ENCODE data around the gene ASS1.

The ASS1 gene

GRCh38 chr9:130498918-130499698, 54.3 kb downstream of the ASS1 start:
- no peak for DNase-seq (ENCODE audit: low spot score)

- DNase-seq (ENCODE audit: low spot score) = no peak
Observed at GRCh38 chr9:130499804-130500263, 55.1 kb downstream of the ASS1 start.

- no peak for DNase-seq (ENCODE audit: low spot score)
Observed at GRCh38 chr9:130500340-130501180, 55.8 kb downstream of the ASS1 start.

GRCh38 chr9:130501639-130502038, 56.9 kb downstream of the ASS1 start:
- no peak for DNase-seq (ENCODE audit: low spot score)

DNA sequence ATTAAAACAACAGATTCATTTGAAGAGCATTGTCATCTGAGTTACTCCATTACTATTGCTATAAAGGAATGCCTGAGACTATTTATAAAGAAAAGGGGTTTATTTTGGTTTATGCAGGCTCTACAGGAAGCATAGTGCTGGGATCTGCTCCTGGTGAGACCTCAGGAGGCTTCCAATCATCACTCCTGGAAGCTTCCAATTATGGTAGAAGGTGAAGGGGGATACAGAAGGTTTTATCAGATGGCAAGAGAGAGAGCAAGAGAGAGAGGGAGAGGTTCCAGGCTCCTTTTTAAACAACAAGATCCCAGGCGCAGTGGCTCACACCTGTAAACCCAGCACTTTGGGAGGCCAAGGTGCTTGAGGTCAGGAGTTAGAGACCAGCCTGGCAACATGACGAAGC, 63.5 kb downstream of the ASS1 start:
- no peak for DNase-seq (ENCODE audit: low spot score)

DNA sequence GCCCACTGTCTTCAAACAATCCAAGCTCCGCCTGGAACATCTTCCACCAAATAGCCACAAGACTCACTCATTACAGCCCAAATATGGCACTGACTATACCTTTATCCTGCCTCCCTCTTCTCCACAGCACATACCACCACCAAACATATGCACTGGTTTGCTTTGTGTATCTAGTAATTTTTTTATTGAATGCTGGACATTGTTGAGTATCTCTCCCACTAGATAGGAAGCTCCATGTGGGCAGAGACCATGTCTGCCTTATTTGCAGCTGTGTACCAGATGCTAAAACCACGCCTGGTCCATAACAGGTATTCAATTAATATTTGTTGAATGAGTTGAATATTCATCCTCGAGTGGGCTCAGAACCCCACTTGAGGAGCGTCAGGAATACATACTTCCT, 67.4 kb downstream of the ASS1 start:
- no peak for DNase-seq (ENCODE audit: low spot score)

- no peak for DNase-seq (ENCODE audit: low spot score)
Observed at GRCh38 chr9:130513078-130513477, 68.3 kb downstream of the ASS1 start.

DNA sequence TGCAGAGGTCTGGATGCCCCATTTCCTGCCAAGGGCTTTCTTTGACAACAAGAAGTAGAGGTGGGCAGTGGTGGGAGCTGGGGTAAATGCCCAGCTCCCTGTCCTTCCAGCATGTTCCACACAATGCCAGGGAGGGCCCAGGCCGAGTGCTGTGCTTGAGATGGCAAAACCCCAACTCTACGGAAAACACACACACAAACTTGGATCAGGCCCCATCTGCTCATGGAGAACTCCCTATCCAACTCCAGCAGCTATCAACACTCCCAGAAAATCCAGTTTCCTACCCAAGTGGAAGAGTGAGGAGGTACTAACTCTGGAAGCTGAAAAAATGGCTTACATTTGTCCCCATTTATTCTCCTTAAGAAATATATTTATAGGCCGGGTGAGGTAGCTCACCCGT, 73.5 kb downstream of the ASS1 start:
- DNase-seq (ENCODE audit: low spot score) = no peak

DNA sequence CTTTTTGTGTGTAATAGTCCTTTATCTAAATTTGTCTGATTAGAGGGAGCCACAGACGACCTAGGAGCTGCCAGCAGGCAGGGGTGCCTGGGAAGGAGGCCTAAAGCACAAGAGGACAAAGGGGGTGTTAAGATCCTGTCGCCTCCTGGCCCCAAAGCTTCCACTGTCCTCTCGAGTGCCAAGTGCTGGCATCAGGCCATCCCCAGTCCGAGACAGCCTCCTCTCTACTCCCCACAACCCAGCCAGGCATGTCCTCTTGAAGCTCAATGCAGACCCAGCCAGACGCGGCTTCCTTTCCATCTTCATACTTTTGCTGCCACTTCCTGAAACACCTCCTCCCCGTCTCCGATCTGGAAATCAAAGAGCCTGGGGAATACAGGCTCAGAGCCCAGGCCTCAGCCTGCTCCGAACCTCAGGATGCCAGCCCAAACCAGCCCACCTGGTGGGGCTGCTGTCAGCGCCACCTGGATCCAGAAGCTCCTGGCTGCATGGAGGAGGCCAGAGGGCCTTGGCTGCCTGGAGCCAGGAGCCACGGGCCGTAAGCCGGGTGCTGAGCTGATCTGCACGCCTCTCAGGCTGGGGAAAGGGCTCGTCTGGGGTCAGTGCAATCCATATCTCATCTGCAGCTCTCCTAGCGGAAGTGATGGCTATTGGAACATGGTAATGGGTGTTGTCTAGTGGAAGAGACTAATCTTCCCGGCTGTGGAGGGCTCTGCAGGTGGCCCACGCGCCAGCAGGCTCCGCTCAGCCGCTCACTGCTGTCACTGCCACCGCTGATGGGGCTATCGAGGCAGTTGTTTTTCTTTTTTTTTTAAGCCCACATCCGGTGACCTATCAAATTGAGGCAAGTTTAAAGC, 74.4 kb downstream of the ASS1 start:
- no peak for DNase-seq (ENCODE audit: low spot score)

- no peak for DNase-seq (ENCODE audit: low spot score)
Observed at GRCh38 chr9:130519927-130520326, 75.2 kb downstream of the ASS1 start.

GRCh38 chr9:130521715-130522114, 77.0 kb downstream of the ASS1 start:
- DNase-seq (ENCODE audit: low spot score) = no peak

DNA sequence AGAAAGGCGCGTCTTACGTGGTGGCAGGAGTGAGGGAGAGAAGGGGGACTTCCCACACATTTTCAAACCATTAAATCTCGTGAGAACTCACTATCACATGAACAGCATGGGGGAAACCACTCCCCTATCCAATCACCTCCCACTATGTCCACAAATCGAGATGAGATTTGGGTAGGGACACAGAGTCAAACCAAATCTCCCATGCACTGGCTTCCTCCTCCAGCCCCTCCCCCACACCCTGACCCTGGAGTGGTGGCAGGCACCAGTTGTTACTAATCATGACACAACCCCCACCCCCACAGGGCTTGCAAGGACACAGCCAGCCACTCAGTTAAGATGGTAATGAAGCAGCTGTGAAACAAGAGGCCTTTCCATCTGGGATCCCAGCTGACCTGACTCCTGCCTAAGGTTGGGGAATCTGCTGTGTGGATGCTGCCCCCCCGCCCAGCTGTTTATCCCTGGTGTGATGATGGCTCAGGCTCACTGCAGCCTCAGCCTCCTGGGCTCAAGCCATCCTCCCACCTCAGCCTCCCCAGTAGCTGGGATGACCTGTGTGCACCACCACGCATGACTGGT, 77.6 kb downstream of the ASS1 start:
- no peak for DNase-seq (ENCODE audit: low spot score)

DNA sequence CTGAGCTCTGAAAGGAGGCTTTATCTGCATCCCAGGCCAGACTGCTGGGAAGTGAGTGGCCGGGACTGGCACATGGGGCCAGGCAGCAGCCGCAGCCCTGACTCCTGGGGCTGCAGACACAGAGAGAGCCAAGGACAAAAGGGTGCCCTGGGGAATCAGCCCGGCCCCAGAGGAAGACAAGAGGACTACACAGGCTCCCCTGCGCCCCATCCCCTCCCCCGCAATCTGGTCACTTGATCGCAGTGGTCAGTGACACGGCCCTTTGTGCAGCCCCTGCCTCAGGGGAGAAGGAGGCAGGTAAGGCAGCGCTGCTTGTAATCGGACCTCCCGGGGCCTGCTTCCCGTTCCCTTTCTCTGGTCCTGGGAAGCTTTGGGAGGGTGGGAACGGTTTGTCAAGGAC, 79.2 kb downstream of the ASS1 start:
- DNase-seq (ENCODE audit: low spot score) = no peak

GRCh38 chr9:130526193-130526853, 81.6 kb downstream of the ASS1 start:
- no peak for DNase-seq (ENCODE audit: low spot score)

DNA sequence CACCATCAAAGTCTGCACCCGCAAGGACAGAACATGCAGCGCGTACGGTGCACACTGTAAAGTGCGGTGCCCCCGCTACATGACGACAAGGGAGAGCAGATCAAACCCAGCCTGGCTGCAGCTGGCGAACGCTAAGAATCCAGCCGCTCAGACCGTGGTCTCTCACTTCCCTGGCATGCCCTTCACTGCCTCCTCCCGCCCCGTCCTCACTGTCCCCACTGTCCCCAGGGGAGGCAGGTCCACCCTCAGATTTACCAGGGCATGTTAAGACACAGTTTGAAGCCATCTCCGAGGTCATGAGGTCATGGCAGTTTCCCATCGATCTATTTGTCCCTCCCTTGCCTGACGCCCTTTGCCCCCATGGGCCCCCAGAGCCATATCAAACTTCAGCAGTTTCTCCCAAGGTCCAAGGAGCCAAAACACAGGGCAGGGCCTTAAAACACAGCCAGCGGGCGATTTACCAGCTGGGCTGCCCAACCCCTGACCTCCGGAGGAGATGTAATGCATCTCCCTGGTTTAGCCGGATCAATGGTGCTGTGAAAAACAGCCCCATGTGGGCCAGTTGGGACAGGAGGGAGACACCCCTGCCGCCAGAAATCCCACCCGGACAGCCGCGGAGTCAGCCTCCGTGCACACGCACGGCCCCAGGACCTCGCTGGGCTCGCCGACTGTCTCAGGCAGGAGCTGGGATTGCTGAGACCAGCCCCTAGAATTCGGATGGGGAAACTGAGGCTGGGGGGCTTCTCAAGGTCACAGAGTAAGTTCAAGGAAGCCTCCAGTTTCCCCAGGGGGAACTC, 82.3 kb downstream of the ASS1 start:
- no peak for DNase-seq (ENCODE audit: low spot score)

GRCh38 chr9:130527651-130528310, 83.0 kb downstream of the ASS1 start:
- DNase-seq (ENCODE audit: low spot score) = no peak

DNA sequence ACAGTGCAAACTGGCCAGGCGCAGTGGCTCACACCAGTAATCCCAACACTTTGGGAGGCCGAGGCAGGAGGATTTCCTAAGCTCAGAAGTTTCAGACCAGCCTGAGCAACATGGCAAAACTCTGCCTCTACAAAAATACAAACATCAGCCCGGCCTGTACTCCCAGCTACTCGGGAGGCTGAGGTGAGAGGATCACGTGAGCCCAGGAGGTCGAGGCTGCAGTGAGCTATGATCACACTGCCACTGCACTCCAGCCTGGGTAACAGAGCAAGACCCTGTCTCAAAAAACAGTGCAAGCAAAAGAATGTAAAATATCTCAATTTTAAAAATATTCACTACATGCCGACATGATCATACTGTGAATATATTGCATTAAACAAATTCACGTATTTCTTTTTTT, 83.9 kb downstream of the ASS1 start:
- no peak for DNase-seq (ENCODE audit: low spot score)

DNA sequence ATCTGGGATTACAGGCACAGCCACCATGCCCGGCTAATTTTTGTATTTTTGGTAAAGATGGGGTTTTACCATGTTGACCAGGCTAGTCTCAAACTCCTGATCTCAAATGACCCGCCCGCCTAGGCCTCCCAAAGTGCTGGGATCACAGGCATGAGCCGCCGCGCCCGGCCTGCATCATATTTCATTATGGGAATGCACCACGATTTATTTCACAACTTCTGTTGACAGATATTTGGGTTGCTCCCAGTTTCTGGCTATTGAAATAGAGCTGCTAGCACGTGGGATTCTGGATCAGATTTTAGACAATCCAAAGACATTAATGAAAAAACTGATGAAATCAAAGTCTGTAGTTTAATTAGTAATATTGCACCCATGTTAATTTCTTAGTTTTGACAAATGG, 86.2 kb downstream of the ASS1 start:
- DNase-seq (ENCODE audit: low spot score) = no peak

- no peak for DNase-seq (ENCODE audit: low spot score)
Observed at GRCh38 chr9:130531670-130532069, 86.9 kb downstream of the ASS1 start.

- DNase-seq (ENCODE audit: low spot score) = no peak
Observed at GRCh38 chr9:130532426-130533080, 87.8 kb downstream of the ASS1 start.

All from CD4-positive, alpha-beta T cell treated with Interleukin-2 at 100 ng/mL for 4 hours (primary cell).